ENCODE measurements around the gene LMNTD2. TPM values are rescaled to one million over a fixed set of nuclear protein-coding genes. Genes with fewer than 3 reads are reported as not detected.

The LMNTD2 gene
- polyA plus RNA-seq, 2 of the 4 experiments (the other 2 are of a cell fraction): 2.2 to 3.5 TPM

DNA sequence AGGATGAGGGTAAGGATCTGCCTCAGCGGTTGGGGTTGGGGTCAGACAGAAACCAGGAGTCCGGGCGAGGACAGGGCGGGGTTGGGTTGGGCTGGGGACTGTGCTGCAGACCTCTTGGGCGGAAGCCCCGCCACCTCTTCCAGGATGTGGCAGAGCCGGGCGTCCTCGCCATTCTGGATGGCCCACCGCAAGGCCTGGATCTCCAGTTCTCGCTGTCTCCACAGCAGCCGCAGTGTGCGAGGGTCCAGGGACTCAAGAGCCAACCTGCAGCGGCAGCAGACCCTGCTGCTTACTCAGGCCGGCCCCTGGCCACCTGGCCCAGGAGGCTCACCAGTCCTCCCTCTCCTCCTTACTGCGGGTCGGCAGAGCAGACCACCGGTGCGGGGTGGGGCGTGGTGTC is 2.0 kb downstream of the LMNTD2 start (continued):
- TF ChIP-seq, protein P1, sequence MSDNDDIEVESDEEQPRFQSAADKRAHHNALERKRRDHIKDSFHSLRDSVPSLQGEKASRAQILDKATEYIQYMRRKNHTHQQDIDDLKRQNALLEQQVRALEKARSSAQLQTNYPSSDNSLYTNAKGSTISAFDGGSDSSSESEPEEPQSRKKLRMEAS (IDR thresholded peaks at IDR 0.05): no peak

DNA sequence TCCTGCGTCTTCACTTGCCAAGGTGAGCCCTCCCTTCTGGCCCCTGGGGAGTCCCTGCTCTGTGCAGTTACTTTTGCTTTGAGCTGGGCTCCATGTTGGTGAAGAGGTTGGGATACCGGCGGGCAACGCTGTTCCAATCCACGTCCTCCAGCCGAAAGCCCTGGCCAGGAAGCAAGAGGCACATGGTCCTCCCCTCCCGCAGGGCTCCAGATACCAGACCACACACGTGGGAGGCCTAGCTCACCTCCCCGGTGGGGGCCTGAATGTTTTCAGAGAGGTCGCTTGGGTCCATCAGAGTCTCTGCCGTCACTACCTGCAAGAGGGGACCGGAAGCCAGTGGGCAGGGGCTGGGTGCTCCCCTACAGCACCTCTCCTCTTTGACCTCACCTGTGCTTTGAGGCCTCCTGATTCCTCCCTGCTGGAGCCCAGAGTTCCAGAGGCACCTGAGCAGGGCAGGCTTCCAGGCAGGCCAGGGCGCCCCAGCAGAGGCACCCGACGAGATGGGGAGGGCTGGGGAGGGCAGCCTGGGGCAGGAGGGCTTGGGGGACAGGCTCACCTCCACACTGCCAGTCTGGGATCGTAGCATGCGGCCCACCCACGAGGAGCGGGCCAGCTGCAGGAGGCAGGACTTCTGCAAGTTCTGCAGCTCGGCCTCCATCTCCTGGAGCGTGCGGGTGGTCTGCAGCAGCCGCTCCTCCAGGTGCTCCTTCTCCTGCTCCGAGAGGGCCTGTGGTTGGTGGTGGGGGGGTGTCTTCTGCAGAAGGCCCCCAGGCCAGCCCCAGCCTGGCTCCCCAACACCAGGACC is 3.0 kb downstream of the LMNTD2 start:
- ChIA-PET POLR2A (no interaction called here), CTCF (interaction anchor here (1.0 to 5.9 kb wide), 8 partner anchors 9 to 197 kb away, joined by 3 to 66 read pairs (median 7); partner anchors contain the start of gene TMEM80)
- no peak for ATAC-seq
- Histone ChIP-seq H3K4me3 (no peak overlapping the region), H3K4me2 (no peak overlapping the region), H3K9me3 (no peaks in the 10 kb centered on the region), H3K4me1 (peaks cover 33% of the 10 kb centered on the region), H3K27ac (no peak overlapping the region)
- 92% methylated on average over 15 of the region's 24 CpGs for WGBS (ENCODE audit: missing lambda C conversion rate)
- FAIRE-seq: no peak
- TF ChIP-seq, protein P2, sequence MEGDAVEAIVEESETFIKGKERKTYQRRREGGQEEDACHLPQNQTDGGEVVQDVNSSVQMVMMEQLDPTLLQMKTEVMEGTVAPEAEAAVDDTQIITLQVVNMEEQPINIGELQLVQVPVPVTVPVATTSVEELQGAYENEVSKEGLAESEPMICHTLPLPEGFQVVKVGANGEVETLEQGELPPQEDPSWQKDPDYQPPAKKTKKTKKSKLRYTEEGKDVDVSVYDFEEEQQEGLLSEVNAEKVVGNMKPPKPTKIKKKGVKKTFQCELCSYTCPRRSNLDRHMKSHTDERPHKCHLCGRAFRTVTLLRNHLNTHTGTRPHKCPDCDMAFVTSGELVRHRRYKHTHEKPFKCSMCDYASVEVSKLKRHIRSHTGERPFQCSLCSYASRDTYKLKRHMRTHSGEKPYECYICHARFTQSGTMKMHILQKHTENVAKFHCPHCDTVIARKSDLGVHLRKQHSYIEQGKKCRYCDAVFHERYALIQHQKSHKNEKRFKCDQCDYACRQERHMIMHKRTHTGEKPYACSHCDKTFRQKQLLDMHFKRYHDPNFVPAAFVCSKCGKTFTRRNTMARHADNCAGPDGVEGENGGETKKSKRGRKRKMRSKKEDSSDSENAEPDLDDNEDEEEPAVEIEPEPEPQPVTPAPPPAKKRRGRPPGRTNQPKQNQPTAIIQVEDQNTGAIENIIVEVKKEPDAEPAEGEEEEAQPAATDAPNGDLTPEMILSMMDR (IDR thresholded peaks at IDR 0.05): no peak
- TF ChIP-seq NR3C1 (IDR thresholded peaks at IDR 0.05) (no peak), TFCP2L1 (CRISPR knock-in tag; IDR thresholded peaks at IDR 0.05) (no peak), HOXA7 (CRISPR knock-in tag; IDR thresholded peaks at IDR 0.05) (no peak), EHF (CRISPR knock-in tag; IDR thresholded peaks at IDR 0.05) (no peak)
- TF ChIP-seq, protein P3, sequence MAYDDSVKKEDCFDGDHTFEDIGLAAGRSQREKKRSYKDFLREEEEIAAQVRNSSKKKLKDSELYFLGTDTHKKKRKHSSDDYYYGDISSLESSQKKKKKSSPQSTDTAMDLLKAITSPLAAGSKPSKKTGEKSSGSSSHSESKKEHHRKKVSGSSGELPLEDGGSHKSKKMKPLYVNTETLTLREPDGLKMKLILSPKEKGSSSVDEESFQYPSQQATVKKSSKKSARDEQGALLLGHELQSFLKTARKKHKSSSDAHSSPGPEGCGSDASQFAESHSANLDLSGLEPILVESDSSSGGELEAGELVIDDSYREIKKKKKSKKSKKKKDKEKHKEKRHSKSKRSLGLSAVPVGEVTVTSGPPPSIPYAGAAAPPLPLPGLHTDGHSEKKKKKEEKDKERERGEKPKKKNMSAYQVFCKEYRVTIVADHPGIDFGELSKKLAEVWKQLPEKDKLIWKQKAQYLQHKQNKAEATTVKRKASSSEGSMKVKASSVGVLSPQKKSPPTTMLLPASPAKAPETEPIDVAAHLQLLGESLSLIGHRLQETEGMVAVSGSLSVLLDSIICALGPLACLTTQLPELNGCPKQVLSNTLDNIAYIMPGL (CRISPR knock-in tag; IDR thresholded peaks at IDR 0.05; ENCODE audit: borderline replicate concordance): no peak
- DNase-seq (ENCODE audit: low read depth in 1 of 2, low spot score in 1 of 2): no peak

DNA sequence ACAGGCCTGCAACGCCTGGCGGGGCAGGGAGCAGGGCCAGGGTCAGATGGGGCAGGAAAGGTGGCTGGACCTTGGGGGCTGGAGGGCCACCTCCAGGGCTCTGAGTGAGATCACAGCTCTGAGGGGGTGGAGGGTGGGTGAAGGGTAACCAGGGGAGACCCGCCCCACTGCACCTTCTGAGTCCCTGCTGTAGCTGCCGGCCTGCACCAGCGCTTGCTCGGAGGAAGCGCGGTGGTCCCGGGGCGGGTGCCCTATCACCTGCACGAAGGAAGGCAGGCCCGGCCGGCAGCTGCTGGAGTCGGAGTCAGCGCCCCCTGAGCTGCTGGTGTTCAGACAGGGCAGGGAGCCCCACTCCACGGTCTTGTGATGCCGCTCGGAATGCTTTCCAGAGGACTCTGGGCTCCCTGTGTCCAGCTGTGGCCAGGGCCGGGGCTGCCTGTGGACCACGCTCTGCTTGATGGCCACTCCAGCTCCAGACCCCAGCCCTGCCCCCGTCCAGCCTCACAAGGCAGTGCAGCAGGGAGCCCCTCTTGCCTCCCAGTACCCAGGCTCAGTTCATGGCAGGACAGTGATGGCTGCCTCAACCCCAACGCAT is 3.8 kb downstream of the LMNTD2 start:
- Histone ChIP-seq H3K4me1 (peaks cover 25% of the 10 kb centered on the region), H3K4me2 (no peak overlapping the region), H3K27ac (no peak overlapping the region), H3K9me3 (no peaks in the 10 kb centered on the region), H3K4me3 (no peak overlapping the region)
- ChIA-PET CTCF (interaction anchor here (1.0 to 5.9 kb wide), 9 partner anchors 9 to 198 kb away, joined by 3 to 66 read pairs (median 10); partner anchors contain the start of genes HRAS and TMEM80), POLR2A (interaction anchor here (1.3 kb wide), 1 partner anchor 8 kb away, joined by 3 read pairs; no protein-coding TSS in a partner anchor)
- WGBS (ENCODE audit: missing lambda C conversion rate): 93% methylated on average over 18 of the region's 22 CpGs
- ATAC-seq (no peak), FAIRE-seq (no peak), DNase-seq (ENCODE audit: low read depth in 1 of 2, low spot score in 1 of 2) (no peak)
- TF ChIP-seq, protein P4, sequence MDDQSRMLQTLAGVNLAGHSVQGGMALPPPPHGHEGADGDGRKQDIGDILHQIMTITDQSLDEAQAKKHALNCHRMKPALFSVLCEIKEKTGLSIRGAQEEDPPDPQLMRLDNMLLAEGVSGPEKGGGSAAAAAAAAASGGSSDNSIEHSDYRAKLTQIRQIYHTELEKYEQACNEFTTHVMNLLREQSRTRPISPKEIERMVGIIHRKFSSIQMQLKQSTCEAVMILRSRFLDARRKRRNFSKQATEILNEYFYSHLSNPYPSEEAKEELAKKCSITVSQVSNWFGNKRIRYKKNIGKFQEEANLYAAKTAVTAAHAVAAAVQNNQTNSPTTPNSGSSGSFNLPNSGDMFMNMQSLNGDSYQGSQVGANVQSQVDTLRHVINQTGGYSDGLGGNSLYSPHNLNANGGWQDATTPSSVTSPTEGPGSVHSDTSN (IDR thresholded peaks at IDR 0.05): no peak
- TF ChIP-seq ZSCAN20 (CRISPR knock-in tag; IDR thresholded peaks at IDR 0.05) (no peak), SMC3 (IDR thresholded peaks at IDR 0.05) (no peak), JUNB (IDR thresholded peaks at IDR 0.05) (no peak), RNF2 (IDR thresholded peaks at IDR 0.05; ENCODE audit: borderline replicate concordance, low read depth) (no peak), HOXA7 (CRISPR knock-in tag; IDR thresholded peaks at IDR 0.05) (no peak), POLR2AphosphoS2 (conservative IDR thresholded peaks at IDR 0.05; ENCODE audit: low read length) (no peak), NPAS2 (CRISPR knock-in tag; IDR thresholded peaks at IDR 0.05; ENCODE audit: borderline replicate concordance) (no peak), RAD21 (conservative IDR thresholded peaks at IDR 0.05 in 1 of 2, IDR thresholded peaks at IDR 0.05 in 1 of 2) (no peak), FOSL2 (IDR thresholded peaks at IDR 0.05) (no peak), FOSL2 (CRISPR knock-in tag; IDR thresholded peaks at IDR 0.05) (no peak)
- TF ChIP-seq, protein P5, sequence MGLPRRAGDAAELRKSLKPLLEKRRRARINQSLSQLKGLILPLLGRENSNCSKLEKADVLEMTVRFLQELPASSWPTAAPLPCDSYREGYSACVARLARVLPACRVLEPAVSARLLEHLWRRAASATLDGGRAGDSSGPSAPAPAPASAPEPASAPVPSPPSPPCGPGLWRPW (IDR thresholded peaks at IDR 0.05): no peak
- TF ChIP-seq, protein P6, sequence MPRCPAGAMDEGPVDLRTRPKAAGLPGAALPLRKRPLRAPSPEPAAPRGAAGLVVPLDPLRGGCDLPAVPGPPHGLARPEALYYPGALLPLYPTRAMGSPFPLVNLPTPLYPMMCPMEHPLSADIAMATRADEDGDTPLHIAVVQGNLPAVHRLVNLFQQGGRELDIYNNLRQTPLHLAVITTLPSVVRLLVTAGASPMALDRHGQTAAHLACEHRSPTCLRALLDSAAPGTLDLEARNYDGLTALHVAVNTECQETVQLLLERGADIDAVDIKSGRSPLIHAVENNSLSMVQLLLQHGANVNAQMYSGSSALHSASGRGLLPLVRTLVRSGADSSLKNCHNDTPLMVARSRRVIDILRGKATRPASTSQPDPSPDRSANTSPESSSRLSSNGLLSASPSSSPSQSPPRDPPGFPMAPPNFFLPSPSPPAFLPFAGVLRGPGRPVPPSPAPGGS (IDR thresholded peaks at IDR 0.05): no peak
- TF ChIP-seq, protein P7, sequence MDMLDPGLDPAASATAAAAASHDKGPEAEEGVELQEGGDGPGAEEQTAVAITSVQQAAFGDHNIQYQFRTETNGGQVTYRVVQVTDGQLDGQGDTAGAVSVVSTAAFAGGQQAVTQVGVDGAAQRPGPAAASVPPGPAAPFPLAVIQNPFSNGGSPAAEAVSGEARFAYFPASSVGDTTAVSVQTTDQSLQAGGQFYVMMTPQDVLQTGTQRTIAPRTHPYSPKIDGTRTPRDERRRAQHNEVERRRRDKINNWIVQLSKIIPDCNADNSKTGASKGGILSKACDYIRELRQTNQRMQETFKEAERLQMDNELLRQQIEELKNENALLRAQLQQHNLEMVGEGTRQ (IDR thresholded peaks at IDR 0.05): no peak
